HG03571 (cell line): ENCODE data around the gene CENPP.

ENCODE experiments used
- ATAC-seq: cut with Tn5 transposase; IDR thresholded peaks from one replicate; pipeline ENCODE4 v1.9.1; 2021; ENCODE audit not compliant: unreplicated experiment

CENPP gene

GRCh38 chr9:92668746-92669526, 343.2 kb downstream of the CENPP start:
- no peak for ATAC-seq

- no peak for ATAC-seq
Measured at GRCh38 chr9:92669527-92669889, 343.8 kb downstream of the CENPP start.
